Vagina (tissue), 2 donors: ENCODE results near the gene TEKT2.

ENCODE experiments used
- CTCF ChIP-seq, 3 experiments: fragments of 450-650 bp in 2 of 3; fragments of 200-600 bp in 1 of 3; sonication (generic) in 1 of 3; IDR thresholded peaks; one replicate each; pipeline ENCODE4 v1.5.1; 2017 to 2019; ENCODE audit warnings: antibody characterized with exemption in 3 of 3, mild to moderate bottlenecking in 2 of 3, moderate library complexity in 2 of 3
- POLR2A ChIP-seq, 2 donors: fragments of 450-650 bp; IDR thresholded peaks; one replicate each; pipeline ENCODE4 v1.6.1; 2017; ENCODE audit warnings: antibody characterized with exemption in 2 of 2, mild to moderate bottlenecking in 2 of 2, moderate library complexity in 2 of 2
- POLR2AphosphoS5 ChIP-seq, 2 donors: sonication (generic); formaldehyde crosslinking; IDR thresholded peaks; one replicate each; pipeline ENCODE4 v1.9.0; 2017; ENCODE audit warnings: antibody characterized with exemption in 2 of 2, mild to moderate bottlenecking in 2 of 2, low read depth in 1 of 2; ENCODE audit not compliant: insufficient read depth in 1 of 2

DNA sequence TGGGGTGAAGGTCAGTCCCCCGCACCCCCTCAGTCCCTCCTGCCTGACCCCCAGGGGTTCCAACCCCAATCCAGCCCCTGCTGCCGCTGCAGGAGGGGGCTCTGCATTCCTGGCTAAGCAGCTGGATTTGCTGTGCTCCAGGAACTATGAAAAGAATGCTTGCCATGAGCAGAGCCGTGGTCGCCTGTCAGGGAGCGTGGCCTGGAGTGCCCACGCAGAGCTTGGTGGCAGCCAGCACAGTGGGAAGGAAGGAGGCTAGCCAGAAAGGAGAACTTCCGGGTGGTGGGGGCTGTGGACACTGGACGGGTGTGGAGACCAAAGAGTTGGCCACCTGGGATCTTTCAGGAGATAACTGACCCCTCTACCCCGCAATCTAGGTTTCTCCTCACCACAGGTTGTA lies 35.6 kb downstream of the TEKT2 start:
- TF ChIP-seq POLR2A (IDR thresholded peaks at IDR 0.05) (no peak), CTCF (IDR thresholded peaks at IDR 0.05) (no peak), POLR2AphosphoS5 (IDR thresholded peaks at IDR 0.05; ENCODE audit: insufficient read depth in 1 of 2, low read depth in 1 of 2) (no peak)
